GM19035 (cell line): ENCODE measurements around the gene SPRR1A.

ENCODE experiments used
- ATAC-seq: cut with Tn5 transposase; IDR thresholded peaks from one replicate; pipeline ENCODE4 v1.9.1; 2021; ENCODE audit not compliant: unreplicated experiment

The SPRR1A gene

GRCh38 chr1:153025797-153026196 is 41.9 kb downstream of the SPRR1A start:
- ATAC-seq = no peak

GRCh38 chr1:153028766-153029165 is 44.9 kb downstream of the SPRR1A start:
- no peak for ATAC-seq

- no peak for ATAC-seq
Measured at GRCh38 chr1:153030895-153031294, 47.0 kb downstream of the SPRR1A start, which contains the start of gene SPRR1B. Gene SPRR1B (plus strand): TSS chr1:153031203. CDS start chr1:153032346, 1,143 bp downstream.

GRCh38 chr1:153032073-153032472 is 48.2 kb downstream of the SPRR1A start:
- no peak for ATAC-seq

- ATAC-seq = no peak
Measured at GRCh38 chr1:153032677-153033308, 48.9 kb downstream of the SPRR1A start.

- no peak for ATAC-seq
Measured at GRCh38 chr1:153035211-153035610, 51.3 kb downstream of the SPRR1A start.
